GM18951 (cell line): ENCODE results near the gene NKAIN4.

Source experiments
- POLR2A ChIP-seq: IDR thresholded peaks from 4 replicates; pipeline ENCODE4 v1.6.1; 2011; ENCODE audit warnings: mild to moderate bottlenecking; ENCODE audit not compliant: insufficient read length, insufficient read depth; ENCODE audit errors: extremely low read depth
- in situ Hi-C: fragments of 300-500 bp; cut with MboI; formaldehyde crosslinking; loops from one replicate; pipeline ENCODE4 v1.12.0; 2022; ENCODE audit warnings: low sequenced_read_pairs, mixed read lengths, inconsistent platforms; ENCODE audit not compliant: unreplicated experiment

Gene NKAIN4

GRCh38 chr20:63274381-63275228 is 20.3 kb upstream of the NKAIN4 start:
- in situ Hi-C loops, result no loop called here
- TF ChIP-seq POLR2A, result no peak

DNA sequence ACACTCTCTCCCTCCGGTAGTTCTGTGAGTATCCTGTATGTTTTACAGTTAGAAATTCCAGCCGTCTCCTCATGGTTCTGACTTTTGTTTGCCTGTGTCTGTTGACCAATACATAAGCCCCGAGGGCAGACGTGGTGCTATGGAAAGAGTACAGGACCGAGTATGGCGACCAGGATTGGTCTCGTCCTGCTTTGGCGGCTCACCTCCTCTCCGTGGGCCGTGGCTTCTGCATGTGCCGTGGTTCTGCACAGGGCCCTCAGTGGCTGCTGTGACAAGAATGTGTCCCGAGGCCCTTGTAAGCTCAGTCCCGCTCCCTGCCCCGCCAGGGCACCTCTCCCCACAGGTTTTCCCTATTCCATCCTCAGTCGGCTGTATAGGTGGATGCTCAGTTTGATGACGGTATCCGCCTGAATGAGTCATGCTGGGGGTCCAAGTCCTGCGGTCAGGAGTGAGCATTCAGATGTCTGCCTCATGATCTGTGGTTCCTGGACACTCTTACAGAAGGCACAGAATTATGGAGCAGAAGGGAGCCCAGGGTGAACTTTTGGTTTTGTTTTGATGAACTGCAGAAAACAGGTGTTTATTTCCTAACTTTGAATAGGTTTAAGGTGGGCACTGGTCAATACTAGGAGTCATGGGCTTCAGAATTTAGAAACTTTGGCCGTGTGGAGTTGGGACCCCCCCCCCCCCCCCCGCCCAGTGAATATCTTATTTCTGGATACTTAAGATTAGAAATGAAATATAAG is 19.5 kb upstream of the NKAIN4 start:
- in situ Hi-C loops, result no loop called here

GRCh38 chr20:63273059-63273579 is 18.9 kb upstream of the NKAIN4 start:
- TF ChIP-seq POLR2A, result no peak
- in situ Hi-C loops, result no loop called here

More for the DNA sequence above, 19.5 kb upstream of the NKAIN4 start:
- TF ChIP-seq POLR2A, result no peak

- TF ChIP-seq POLR2A, result peak; percentile 88
- in situ Hi-C loops, result no loop called here
Measured at GRCh38 chr20:63272105-63273058, 18.1 kb upstream of the NKAIN4 start, which contains the start of gene ARFGAP1. Gene ARFGAP1, plus strand, starts transcription at chr20:63272813. Its CDS starts 2,768 bp downstream, at chr20:63275581.

GRCh38 chr20:63270606-63271325 is 16.5 kb upstream of the NKAIN4 start:
- TF ChIP-seq POLR2A, result no peak
- in situ Hi-C loops, result no loop called here

- in situ Hi-C loops, result no loop called here
Measured at GRCh38 chr20:63269724-63270123, 15.5 kb upstream of the NKAIN4 start.

GRCh38 chr20:63268671-63269439 is 14.6 kb upstream of the NKAIN4 start:
- no peak for TF ChIP-seq POLR2A
- in situ Hi-C loops, result no loop called here

More at GRCh38 chr20:63269724-63270123, 15.5 kb upstream of the NKAIN4 start:
- no peak for TF ChIP-seq POLR2A

DNA sequence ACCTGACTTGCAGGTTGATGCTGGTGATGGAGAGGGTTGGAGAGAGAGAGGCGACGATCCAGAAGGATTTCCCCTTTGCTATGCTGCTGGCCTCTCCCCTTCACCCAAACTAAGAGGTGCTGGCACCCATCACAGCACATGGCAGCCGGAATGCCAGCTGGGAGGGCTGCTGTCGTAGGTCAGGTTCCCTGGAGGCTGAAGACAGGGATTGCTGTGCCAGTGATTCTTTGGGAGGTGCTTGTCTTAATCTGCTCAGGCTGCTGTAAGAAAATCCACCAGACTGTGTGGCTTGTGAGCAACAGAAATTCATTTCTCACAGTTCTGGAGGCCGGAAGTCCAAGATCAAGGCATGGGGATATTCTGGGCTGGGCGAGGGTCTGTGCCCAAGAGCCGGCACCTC is 14.0 kb upstream of the NKAIN4 start:
- TF ChIP-seq POLR2A, result no peak
- in situ Hi-C loops, result no loop called here

DNA sequence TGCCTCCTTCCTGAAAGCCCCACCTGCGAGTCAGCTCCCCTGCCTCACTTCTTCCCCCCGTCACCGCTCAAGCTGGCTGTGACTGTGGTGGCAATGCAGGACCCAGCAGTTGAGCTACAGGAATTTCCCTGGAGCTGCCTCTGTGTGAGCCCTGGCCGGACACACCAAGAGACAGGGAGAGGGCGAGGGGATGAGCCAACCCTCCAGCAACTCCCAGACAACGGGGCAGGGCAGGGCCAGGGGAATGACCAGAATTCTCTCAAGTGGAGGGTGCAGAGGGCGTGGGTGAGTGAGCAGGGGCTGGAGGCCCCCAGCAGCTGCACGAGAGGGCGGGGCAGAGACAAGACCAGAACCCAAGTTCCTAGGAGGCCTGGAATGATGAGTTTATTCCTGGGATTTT is 13.4 kb upstream of the NKAIN4 start:
- no peak for TF ChIP-seq POLR2A
- in situ Hi-C loops, result no loop called here

GRCh38 chr20:63265891-63266515 is 11.7 kb upstream of the NKAIN4 start:
- in situ Hi-C loops, result no loop called here
- TF ChIP-seq POLR2A, result no peak

DNA sequence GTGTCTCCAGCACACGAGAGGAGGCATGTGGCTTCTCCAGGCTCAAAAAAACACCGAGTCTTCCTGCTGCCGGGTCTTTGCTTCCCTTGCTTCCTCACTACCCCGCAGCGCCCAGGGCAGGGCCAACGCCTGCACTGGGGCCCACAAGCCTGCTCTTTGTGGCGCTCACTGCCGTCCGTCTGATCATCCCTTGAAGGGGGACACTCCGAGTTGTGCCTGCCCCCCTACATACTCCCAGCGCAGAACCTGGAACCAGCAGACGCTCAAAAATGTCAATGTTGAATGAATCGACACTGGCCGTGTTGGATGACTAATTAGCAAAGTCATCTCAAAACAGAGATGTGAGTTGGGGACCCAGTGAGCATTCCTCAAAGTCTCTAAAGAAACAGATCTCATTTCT is 10.3 kb upstream of the NKAIN4 start:
- no peak for TF ChIP-seq POLR2A
- in situ Hi-C loops, result no loop called here

DNA sequence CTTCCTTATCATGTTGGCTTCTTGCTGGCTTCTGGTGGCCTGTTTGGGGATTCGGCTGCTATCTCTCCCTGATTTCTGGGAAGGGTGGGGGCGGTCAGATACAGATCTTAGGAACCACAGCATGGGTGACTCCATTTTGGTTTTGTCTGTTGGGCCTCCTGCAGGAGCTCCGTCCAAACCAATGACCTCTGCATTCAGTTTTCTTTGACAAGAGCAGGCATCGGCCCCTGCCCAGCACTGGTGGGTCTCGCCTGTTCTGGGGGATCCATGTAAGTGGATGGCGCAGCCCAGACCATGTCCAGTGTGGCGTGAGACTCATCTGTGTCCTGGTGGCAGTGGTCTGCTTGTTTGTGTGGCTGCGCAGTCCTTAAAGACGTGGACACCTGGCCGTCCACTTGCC is 9.7 kb upstream of the NKAIN4 start:
- in situ Hi-C loops, result no loop called here
- TF ChIP-seq POLR2A, result no peak
